Endodermal cell (in vitro differentiated cells): ENCODE results near the gene MSX1. TPM values are rescaled to one million over a fixed set of nuclear protein-coding genes. Genes with fewer than 3 reads are reported as not detected.

Experiments used
- DNase-seq: peaks from one replicate; pipeline ENCODE4 v3.0.0-alpha.2; 2017
- H3K27ac ChIP-seq: 2 replicates; pipeline ENCODE4 v1.5.1; 2013; ENCODE audit warnings: mild to moderate bottlenecking, low read depth, low read length, moderate library complexity
- H3K27me3 ChIP-seq: 2 replicates; pipeline ENCODE4 v1.6.1; 2013; ENCODE audit warnings: mild to moderate bottlenecking, low read length, moderate library complexity; ENCODE audit not compliant: insufficient read depth, control insufficient read depth, poor library complexity, severe bottlenecking
- H3K36me3 ChIP-seq: 2 replicates; pipeline ENCODE4 v1.7.0; 2013; ENCODE audit warnings: mild to moderate bottlenecking, low read length, moderate library complexity; ENCODE audit not compliant: control insufficient read depth, insufficient read depth
- H3K4me1 ChIP-seq: one replicate; pipeline ENCODE4 v1.7.0; 2013; ENCODE audit warnings: low read length; ENCODE audit not compliant: control insufficient read depth, insufficient read depth
- H3K4me3 ChIP-seq: 2 replicates; pipeline ENCODE4 v1.5.1; 2013; ENCODE audit warnings: mild to moderate bottlenecking, low read length, moderate library complexity
- H3K9ac ChIP-seq: 2 replicates; pipeline ENCODE4 v1.6.1; 2013; ENCODE audit warnings: mild to moderate bottlenecking, low read length, moderate library complexity; ENCODE audit not compliant: poor library complexity, severe bottlenecking; ENCODE audit errors: extremely low read depth
- H3K9me3 ChIP-seq: 2 replicates; pipeline ENCODE4 v1.6.1; 2013; ENCODE audit warnings: mild to moderate bottlenecking, low read length, moderate library complexity; ENCODE audit not compliant: control insufficient read depth
- H3K27ac Mint-ChIP-seq: 2 replicates; pipeline ENCODE4 v1.8.0; 2020; ENCODE audit warnings: mixed read lengths
- H3K27me3 Mint-ChIP-seq: 2 replicates; pipeline ENCODE4 v1.8.0; 2021; ENCODE audit warnings: mild to moderate bottlenecking, mixed read lengths; ENCODE audit not compliant: insufficient read depth
- H3K36me3 Mint-ChIP-seq: 2 replicates; pipeline ENCODE4 v1.8.0; 2020; ENCODE audit warnings: low read depth, mixed read lengths
- H3K4me1 Mint-ChIP-seq: 2 replicates; pipeline ENCODE4 v1.8.0; 2020; ENCODE audit warnings: mixed read lengths
- H3K4me3 Mint-ChIP-seq: 2 replicates; pipeline ENCODE4 v1.8.0; 2020; ENCODE audit warnings: mild to moderate bottlenecking, moderate library complexity, mixed read lengths
- H3K9me3 Mint-ChIP-seq: 2 replicates; pipeline ENCODE4 v1.8.0; 2020; ENCODE audit warnings: mild to moderate bottlenecking, mixed read lengths
- WGBS, 2 experiments: methylation state at CpG; one replicate each; pipeline versions ENCODE4 v1.1.5 to v1.1.7; 2013; ENCODE audit warnings: missing lambda C conversion rate in 2 of 2, mixed read lengths in 1 of 2; ENCODE audit not compliant: insufficient coverage in 1 of 2, insufficient read length in 1 of 2; 5-methylcytosine and 5-hydroxymethylcytosine counted together
- total RNA-seq, 2 donors: library from RNA; stranded (reverse); fragmentation: NEBNext Ultra II Directional in 1 of 2; extraction: Animal tissue kit (Norgen Biotek cat#: 25700) in 1 of 2; gene quantifications; 2 replicates in 1 of 2; 3 replicates in 1 of 2; pipeline ENCODE4 v1.2.1, GENCODE V29; 2021
- TF ChIP-seq, protein P1 (sequence below): fragments of 200-600 bp; sonication (generic); conservative IDR thresholded peaks from 2 replicates; pipeline ENCODE4 v1.5.0; 2021; ENCODE audit warnings: antibody characterized with exemption, mild to moderate bottlenecking

Gene MSX1
- total RNA-seq, 2 donors from 2014 or later = 0.46 to 1.3 TPM

GRCh38 chr4:4873203-4873602 lies 13.7 kb downstream of the MSX1 start:
- Histone ChIP-seq H3K9ac (no peak overlapping the region), H3K4me3 (no peak overlapping the region), H3K27me3 (peaks cover 84% of the 10 kb centered on the region), H3K4me1 (no peaks in the 10 kb centered on the region), H3K27ac (no peak overlapping the region), H3K9me3 (no peaks in the 10 kb centered on the region), H3K36me3 (no peaks in the 10 kb centered on the region)
- no peak overlapping the region for H3K4me3 Mint-ChIP-seq
- no peaks in the 10 kb centered on the region for H3K36me3 Mint-ChIP-seq
- DNase-seq = no peak
- peaks cover 6% of the 10 kb centered on the region for H3K27me3 Mint-ChIP-seq
- 44 to 60% methylated on average over 1 to 11 of the region's 11 CpGs for WGBS, 2 experiments
- peaks cover 10% of the 10 kb centered on the region for H3K4me1 Mint-ChIP-seq
- H3K27ac Mint-ChIP-seq = no peak overlapping the region
- no peaks in the 10 kb centered on the region for H3K9me3 Mint-ChIP-seq
- TF ChIP-seq, protein P1, sequence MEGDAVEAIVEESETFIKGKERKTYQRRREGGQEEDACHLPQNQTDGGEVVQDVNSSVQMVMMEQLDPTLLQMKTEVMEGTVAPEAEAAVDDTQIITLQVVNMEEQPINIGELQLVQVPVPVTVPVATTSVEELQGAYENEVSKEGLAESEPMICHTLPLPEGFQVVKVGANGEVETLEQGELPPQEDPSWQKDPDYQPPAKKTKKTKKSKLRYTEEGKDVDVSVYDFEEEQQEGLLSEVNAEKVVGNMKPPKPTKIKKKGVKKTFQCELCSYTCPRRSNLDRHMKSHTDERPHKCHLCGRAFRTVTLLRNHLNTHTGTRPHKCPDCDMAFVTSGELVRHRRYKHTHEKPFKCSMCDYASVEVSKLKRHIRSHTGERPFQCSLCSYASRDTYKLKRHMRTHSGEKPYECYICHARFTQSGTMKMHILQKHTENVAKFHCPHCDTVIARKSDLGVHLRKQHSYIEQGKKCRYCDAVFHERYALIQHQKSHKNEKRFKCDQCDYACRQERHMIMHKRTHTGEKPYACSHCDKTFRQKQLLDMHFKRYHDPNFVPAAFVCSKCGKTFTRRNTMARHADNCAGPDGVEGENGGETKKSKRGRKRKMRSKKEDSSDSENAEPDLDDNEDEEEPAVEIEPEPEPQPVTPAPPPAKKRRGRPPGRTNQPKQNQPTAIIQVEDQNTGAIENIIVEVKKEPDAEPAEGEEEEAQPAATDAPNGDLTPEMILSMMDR = no peak

DNA sequence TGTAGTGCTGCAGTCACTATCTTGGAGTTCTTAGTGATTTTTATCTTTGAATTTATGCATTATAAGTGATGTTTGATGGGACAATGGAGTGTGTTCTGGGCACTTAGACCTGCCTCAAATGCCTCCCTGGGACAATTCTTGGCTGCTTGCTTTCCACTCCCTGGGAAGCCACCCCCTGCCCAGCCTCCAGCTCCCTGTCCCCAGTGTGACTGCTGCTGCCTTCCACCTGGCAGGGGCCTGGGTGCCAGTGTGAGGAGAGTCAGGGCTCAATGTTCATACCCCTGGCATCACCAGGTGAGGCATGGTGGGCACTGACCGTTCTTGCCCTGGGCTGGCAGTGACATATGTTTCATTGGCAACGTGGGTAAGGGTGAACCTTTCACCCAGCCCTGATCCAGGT lies 14.8 kb downstream of the MSX1 start:
- WGBS, 2 experiments = 71 to 88% methylated on average over 2 of the region's 2 CpGs
- no peaks in the 10 kb centered on the region for H3K36me3 Mint-ChIP-seq

GRCh38 chr4:4875147-4875546 lies 15.7 kb downstream of the MSX1 start:
- DNase-seq = peak; percentile 51
- no peaks in the 10 kb centered on the region for H3K36me3 Mint-ChIP-seq
- no peaks in the 10 kb centered on the region for H3K36me3 ChIP-seq
- no peak overlapping the region for H3K9ac ChIP-seq
- H3K9me3 Mint-ChIP-seq = no peaks in the 10 kb centered on the region
- no peak overlapping the region for H3K4me3 Mint-ChIP-seq
- peaks cover 75% of the 10 kb centered on the region for H3K27me3 ChIP-seq
- TF ChIP-seq, protein P1 = no peak
- 41 to 57% methylated on average over 5 of the region's 5 CpGs for WGBS, 2 experiments
- H3K27ac Mint-ChIP-seq = no peak overlapping the region
- H3K27ac ChIP-seq = no peak overlapping the region
- peaks cover 9% of the 10 kb centered on the region for H3K4me1 Mint-ChIP-seq
- H3K27me3 Mint-ChIP-seq = peaks cover 23% of the 10 kb centered on the region
- H3K4me3 ChIP-seq = no peak overlapping the region
- H3K9me3 ChIP-seq = no peaks in the 10 kb centered on the region
- H3K4me1 ChIP-seq = no peaks in the 10 kb centered on the region

More for the DNA sequence above, 14.8 kb downstream of the MSX1 start:
- no peak overlapping the region for H3K27ac ChIP-seq
- DNase-seq = no peak
- Mint-ChIP-seq H3K4me3 (no peak overlapping the region), H3K27me3 (peaks cover 16% of the 10 kb centered on the region), H3K4me1 (peaks cover 10% of the 10 kb centered on the region), H3K27ac (no peak overlapping the region), H3K9me3 (no peaks in the 10 kb centered on the region)
- H3K9me3 ChIP-seq = no peaks in the 10 kb centered on the region
- TF ChIP-seq, protein P1 = no peak
- no peaks in the 10 kb centered on the region for H3K4me1 ChIP-seq
- H3K36me3 ChIP-seq = no peaks in the 10 kb centered on the region
- H3K27me3 ChIP-seq = peaks cover 84% of the 10 kb centered on the region
- no peak overlapping the region for H3K4me3 ChIP-seq
- no peak overlapping the region for H3K9ac ChIP-seq
